GM21737 (cell line): Measurements from ENCODE around the gene MINDY4.
"Not testable (repeated sequence)": the region's sequence is repeated elsewhere in the genome, so short reads cannot be mapped to it uniquely, and the experiment has no call there.

Source experiments
- ATAC-seq: cut with Tn5 transposase; IDR thresholded peaks from one replicate; pipeline ENCODE4 v1.9.1; 2021; ENCODE audit warnings: mild to moderate bottlenecking, moderate library complexity; ENCODE audit not compliant: unreplicated experiment

Gene MINDY4

DNA sequence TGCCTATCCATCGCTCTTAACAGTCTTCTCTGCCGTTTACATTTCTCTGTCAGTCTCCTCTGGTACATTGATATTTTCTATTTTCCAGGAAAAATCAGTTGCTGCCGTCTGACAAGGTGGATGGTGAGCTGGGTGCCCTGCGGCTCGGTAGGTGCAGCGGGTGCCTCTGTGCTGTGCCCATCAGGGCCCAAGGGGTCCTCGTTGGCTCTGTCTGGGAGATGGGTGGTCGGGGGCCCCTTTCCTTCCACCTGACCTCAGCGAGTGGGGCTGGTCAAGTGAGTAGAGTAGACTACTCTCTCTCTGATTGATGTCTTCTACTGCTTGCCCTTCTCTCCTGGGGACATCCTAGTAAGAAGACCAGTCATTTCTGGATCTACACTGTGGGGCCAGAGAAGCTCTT is 57.4 kb downstream of the MINDY4 start:
- ATAC-seq: no peak

DNA sequence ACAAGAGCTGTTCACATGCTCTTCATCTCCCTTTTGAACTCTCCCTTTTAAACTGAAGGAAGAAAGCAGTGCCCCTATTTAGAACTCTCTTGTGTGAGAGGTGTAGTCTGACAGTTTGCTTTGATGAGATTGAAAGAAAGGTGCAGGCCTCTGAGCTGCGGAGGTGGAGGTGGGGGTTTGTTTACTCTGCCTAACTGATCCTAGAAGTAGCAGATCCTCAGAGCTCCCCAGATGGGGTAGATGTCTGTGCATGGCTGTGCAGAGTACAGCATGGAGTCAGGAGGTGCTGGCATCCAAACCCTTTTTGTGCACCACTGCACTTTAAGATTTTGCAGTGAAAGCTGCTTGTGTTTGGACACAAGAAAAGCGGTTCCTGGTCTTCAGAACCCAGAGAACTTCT is 58.3 kb downstream of the MINDY4 start:
- no peak for ATAC-seq

DNA sequence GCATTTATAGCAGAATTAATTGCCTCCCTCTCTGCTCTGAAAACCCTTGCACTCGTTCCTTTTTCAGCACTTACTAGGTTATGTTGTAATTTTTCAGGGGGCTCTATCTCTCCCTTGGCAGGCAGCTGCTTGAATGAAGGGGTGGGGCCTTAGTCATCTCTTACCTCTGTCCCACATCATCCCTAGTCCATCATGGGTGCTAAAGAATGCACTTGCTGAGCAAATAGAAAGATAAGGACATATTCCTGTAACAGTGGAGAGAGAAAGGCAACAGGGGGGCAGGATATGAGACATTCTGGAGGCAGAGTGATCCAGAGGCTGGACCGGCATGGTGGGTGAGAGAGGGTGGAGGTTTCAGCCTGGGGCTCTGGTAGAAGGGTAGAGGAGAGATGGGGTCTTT is 60.0 kb downstream of the MINDY4 start:
- ATAC-seq: no peak

GRCh38 chr7:30831936-30832335 is 60.7 kb downstream of the MINDY4 start:
- no peak for ATAC-seq

DNA sequence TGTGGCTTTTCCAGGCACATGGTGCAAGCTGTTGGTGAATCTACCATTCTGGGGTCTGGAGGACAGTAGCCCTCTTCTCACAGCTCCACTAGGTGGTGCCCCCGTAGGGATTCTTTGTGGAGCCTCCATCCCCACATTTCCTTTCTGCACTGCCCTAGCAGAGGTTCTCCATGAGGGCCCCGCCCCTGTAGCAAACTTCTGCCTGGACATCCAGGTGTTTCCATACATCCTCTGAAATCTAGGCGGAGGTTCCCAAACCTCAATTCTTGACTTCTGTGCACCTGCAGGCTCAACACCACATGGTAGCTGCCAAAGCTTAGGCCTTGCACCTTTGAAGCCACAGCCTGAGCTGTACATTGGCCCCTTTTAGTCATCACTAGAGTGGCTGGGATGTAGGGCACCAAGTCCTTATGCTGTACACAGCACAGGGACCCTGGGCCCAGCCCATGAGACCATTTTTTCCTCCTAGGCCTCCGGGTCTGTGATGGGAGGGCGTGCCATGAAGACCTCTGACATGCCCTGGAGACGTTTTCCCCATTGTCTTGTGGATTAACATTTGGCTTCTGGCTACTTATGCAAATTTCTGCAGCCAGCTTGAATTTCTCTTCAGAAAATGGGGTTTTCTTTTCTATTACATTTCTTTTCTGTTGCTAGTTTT is 62.9 kb downstream of the MINDY4 start:
- ATAC-seq: not testable (repeated sequence)

GRCh38 chr7:30835396-30835915 is 64.2 kb downstream of the MINDY4 start:
- no peak for ATAC-seq

- ATAC-seq: no peak
These were observed 65.8 kb downstream of the MINDY4 start for GRCh38 chr7:30836991-30837390.

GRCh38 chr7:30837581-30837980 is 66.4 kb downstream of the MINDY4 start:
- ATAC-seq: no peak

DNA sequence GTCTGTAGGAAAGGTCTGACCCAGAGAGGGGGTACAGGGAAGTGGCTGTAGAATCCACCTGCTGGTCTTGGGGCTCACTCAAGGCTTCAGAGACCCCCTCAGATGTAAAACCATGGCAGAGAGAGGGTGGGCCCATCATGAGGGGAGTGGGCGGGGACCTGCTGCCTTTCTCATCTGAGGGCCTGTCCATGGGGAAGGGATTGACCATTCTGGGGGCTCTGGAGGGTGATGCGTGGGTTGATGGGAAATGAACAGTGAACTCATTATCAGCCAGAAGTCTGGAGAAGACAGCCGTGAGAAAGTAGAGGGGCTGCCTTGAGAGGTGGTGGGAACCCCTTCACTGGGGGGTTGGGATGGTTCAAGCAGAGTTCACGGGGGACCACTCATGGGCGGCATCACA is 66.8 kb downstream of the MINDY4 start:
- ATAC-seq: no peak

- ATAC-seq: no peak
These were observed 69.2 kb downstream of the MINDY4 start for GRCh38 chr7:30840141-30841024.

DNA sequence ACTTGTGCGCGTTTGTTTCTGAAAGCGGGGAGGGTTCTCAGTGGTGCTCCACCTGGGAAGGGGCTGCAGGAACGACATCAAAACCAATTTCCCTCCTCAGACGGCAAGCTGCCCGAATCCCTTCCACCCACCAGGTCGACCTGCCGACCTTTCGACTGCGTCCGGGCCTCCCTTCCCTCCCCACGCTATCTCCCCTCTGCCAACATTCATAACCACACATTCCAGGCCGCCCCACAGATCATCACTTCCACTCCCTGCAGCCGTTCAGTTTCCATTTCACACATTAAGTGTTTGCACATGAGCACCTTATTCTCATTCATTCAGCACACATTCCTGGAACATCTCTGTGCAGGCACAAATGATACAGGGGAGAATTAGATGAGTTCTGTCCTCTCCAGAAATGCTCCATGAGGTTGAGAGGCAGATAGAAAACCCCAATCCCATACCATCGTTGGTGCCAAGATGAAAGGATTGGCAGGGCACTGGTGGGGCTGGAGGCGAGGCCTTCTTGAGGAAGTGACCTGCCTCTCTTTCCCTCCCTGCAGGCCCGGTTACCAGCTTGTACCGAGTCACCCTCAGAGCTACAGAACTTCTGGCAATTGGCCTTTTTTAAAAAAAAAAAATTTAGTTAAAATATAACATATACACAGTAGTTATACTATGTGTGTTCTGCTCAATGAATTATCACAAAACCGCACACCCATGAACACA is 70.0 kb downstream of the MINDY4 start:
- ATAC-seq: no peak

DNA sequence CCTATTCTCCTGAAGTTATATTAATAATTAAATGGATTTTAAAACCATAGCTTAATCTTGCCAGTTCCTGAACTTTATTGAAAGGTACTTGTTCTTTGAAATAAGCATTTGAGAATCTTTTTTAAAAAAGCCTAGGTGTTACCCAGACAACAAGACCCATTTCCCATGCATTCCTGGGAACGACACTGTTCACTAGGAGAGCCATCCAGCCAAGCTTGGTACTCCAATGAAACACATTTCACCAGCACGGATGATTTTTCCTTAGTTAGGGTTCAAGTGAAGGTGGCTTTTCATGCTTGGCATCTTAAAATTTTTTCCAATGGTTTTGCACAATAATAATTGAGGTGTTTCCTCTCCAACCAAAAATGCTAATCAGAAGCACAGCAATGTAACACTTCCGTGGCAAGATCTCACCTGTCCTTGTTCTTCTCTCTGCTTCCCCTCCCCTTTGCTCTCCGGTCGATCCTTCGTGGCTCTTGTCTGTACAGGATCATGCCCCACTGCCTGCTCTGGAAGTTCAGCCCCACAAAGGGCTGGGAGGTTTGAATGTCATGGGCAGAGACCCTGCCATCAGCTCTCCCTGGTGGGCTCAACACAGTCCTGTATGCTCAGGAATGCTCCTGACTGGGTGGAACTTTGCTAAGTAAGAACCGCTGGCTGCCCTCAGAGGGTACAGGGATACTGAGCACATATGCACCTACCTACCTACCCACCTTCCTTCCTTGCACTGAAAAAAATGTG is 70.8 kb downstream of the MINDY4 start:
- ATAC-seq: no peak

DNA sequence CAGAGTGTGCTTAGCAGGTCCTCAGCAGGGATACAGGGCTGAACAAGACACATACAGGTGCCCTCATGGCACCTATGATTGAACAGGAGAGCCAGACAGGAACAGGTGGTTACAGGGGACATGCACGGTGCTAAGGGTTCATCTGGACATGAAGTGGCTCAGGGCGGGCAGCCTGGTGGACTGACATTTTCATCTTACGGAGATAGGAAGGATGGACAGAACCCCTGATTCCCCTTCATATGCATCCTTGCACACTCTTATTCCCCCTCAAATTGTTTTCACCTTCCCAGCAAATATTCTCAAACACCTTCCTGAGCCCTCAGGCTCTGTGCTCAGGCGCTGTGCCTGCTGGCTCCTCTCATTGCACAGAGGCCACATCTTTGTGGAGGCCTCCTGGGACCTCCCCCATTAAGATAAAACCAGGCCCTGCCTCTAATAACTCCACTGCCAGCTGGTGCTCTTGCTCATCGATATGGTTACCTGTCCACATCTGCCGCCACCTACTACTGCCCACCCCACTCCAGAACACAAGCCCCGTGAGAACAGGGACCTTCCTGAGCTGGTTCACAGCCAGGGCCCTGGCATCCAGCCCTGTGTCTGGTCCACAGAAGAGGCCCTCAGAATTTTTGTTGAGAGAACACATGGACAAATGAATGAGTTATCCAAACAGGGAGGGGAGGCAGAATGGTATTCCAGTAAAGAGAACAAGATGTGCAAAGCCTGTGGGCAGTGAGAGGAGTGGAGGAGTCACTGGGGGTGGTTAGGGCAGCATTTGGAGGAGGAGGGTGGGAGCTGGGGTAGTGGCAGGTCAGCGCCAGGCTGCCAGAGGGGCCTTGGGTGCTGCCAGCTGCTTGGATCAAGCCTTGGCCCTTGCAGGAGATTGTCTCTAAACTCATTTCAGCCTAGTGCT is 71.6 kb downstream of the MINDY4 start:
- no peak for ATAC-seq

GRCh38 chr7:30843741-30844482 is 72.7 kb downstream of the MINDY4 start:
- ATAC-seq: no peak

- ATAC-seq: no peak
These were observed 73.3 kb downstream of the MINDY4 start for GRCh38 chr7:30844483-30844874.

DNA sequence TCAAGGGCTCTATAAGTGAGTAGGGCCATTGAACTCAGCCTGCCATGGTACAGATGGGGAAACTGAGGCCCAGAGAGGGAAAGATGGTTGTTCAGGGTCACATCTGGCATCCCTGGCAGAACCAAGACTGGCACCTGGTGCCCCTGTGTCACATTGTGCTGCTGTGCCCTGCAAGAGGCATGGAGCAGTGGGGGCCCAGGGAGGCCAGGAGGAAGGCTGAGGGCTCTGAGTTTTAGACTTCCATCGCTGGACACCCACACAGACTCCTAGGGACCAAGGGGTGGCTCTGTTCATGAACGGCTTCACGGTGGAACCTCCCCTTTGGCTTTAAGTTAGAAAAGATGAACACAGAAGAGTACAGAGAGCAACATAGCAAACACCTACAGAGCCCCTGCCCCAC is 73.7 kb downstream of the MINDY4 start:
- ATAC-seq: no peak

- no peak for ATAC-seq
These were observed 74.4 kb downstream of the MINDY4 start for GRCh38 chr7:30845426-30846135.

GRCh38 chr7:30846378-30846777 is 75.2 kb downstream of the MINDY4 start:
- ATAC-seq: no peak
